ENCODE data around the gene DDR1.
"Not testable (repeated sequence)": the region's sequence is repeated elsewhere in the genome, so short reads cannot be mapped to it uniquely, and the experiment has no call there.

DNA sequence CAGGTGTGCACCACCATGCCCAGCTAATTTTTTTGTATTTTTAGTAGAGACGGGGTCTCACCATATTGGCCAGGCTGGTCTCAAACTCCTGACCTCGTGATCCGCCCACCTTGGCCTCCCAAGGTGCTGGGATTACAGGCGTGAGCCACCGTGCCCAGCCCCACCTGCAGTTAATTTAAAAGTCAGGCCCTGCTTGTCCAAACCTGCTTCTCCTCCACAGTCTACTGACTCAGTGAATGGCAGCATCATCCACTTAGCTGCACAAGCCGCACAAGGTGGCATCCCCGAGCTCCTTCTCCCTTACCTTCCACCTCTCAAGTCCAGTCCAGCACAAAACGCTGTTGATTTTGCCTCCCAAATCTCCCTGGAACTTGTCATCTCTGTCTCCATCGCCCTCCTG is 17.9 kb downstream of the DDR1 start:
- not testable (repeated sequence) for TF ChIP-seq POLR2A (IDR thresholded peaks at IDR 0.05; ENCODE audit: extremely low read depth, insufficient read length)
- TF ChIP-seq, protein P1, sequence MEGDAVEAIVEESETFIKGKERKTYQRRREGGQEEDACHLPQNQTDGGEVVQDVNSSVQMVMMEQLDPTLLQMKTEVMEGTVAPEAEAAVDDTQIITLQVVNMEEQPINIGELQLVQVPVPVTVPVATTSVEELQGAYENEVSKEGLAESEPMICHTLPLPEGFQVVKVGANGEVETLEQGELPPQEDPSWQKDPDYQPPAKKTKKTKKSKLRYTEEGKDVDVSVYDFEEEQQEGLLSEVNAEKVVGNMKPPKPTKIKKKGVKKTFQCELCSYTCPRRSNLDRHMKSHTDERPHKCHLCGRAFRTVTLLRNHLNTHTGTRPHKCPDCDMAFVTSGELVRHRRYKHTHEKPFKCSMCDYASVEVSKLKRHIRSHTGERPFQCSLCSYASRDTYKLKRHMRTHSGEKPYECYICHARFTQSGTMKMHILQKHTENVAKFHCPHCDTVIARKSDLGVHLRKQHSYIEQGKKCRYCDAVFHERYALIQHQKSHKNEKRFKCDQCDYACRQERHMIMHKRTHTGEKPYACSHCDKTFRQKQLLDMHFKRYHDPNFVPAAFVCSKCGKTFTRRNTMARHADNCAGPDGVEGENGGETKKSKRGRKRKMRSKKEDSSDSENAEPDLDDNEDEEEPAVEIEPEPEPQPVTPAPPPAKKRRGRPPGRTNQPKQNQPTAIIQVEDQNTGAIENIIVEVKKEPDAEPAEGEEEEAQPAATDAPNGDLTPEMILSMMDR (IDR thresholded peaks at IDR 0.05; ENCODE audit: low read depth, low read length), result not testable (repeated sequence)
- TF ChIP-seq, protein P2, sequence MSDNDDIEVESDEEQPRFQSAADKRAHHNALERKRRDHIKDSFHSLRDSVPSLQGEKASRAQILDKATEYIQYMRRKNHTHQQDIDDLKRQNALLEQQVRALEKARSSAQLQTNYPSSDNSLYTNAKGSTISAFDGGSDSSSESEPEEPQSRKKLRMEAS (IDR thresholded peaks at IDR 0.05; ENCODE audit: low read depth, low read length), result not testable (repeated sequence)

Data from NB4 (cell line).